Upper lobe of left lung (tissue), 4 donors: ENCODE measurements around the gene DNAJB12.
A peak's percentile ranks its signal among the peaks of the same experiment; 100 is the strongest.
"Not testable (repeated sequence)": the region's sequence is repeated elsewhere in the genome, so short reads cannot be mapped to it uniquely, and the experiment has no call there.

Source experiments
- POLR2A ChIP-seq, 4 donors: fragments of 450-650 bp; IDR thresholded peaks; one replicate each; pipeline ENCODE4 v1.5.1; 2016 to 2017; ENCODE audit warnings: antibody characterized with exemption in 4 of 4, mild to moderate bottlenecking in 2 of 4
- TF ChIP-seq, protein P1 (sequence below), 6 experiments: fragments of 450-650 bp in 4 of 6; fragments of 200-600 bp in 2 of 6; sonication (generic) in 2 of 6; IDR thresholded peaks; one replicate each; pipeline ENCODE4 v1.5.1; 2016 to 2019; ENCODE audit warnings: antibody characterized with exemption in 6 of 6

- TF ChIP-seq, protein P1, sequence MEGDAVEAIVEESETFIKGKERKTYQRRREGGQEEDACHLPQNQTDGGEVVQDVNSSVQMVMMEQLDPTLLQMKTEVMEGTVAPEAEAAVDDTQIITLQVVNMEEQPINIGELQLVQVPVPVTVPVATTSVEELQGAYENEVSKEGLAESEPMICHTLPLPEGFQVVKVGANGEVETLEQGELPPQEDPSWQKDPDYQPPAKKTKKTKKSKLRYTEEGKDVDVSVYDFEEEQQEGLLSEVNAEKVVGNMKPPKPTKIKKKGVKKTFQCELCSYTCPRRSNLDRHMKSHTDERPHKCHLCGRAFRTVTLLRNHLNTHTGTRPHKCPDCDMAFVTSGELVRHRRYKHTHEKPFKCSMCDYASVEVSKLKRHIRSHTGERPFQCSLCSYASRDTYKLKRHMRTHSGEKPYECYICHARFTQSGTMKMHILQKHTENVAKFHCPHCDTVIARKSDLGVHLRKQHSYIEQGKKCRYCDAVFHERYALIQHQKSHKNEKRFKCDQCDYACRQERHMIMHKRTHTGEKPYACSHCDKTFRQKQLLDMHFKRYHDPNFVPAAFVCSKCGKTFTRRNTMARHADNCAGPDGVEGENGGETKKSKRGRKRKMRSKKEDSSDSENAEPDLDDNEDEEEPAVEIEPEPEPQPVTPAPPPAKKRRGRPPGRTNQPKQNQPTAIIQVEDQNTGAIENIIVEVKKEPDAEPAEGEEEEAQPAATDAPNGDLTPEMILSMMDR (IDR thresholded peaks at IDR 0.05): not testable (repeated sequence)
- peak in 1 of 4 donors; percentile 37 for TF ChIP-seq POLR2A (IDR thresholded peaks at IDR 0.05)
These were observed 29.2 kb downstream of the DNAJB12 start for GRCh38 chr10:72325243-72326175.
